Measurements from ENCODE around the gene GORAB.

The GORAB gene, protein sequence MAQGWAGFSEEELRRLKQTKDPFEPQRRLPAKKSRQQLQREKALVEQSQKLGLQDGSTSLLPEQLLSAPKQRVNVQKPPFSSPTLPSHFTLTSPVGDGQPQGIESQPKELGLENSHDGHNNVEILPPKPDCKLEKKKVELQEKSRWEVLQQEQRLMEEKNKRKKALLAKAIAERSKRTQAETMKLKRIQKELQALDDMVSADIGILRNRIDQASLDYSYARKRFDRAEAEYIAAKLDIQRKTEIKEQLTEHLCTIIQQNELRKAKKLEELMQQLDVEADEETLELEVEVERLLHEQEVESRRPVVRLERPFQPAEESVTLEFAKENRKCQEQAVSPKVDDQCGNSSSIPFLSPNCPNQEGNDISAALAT

DNA sequence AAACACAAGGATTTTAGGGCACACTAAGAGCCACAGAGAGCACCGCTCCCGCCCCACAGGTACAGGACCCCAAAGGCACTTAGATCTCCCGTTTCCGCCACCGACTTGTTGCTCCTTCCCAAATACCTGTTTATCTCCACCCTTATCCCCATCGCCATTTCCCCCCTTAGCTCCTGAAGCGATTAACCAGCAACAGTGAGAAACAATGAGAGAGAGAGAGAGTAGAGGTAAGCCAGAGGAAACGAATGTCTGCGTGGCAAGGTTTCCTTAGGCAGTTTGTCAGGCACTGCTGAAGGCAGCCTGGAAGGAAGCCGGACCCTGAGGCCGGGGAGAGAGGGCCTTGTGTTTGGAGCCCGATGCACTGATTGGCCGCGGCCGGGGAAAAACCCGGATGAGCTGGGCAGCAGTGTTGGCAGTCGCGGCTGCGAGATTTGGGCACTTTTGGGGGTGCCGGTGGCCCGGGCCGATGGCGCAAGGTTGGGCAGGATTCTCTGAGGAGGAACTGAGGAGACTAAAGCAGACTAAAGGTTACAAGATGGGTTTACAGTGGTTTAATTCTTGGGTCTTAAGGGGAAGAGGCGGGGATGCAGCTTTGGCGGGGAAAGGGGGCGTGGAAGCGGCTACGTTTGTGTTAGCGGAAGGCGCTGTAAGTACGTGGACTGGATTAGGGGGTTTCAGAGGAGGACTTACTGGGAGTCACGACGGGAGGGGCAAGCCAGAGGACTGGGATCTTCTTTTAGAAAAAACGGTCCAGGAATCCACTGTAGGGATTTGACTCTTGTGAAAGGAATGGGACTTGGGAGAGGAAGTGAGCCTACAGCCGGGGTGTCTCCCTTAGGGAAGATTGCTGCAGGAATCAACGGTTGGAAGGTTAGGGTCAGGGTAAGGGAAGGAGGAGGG, at the start of gene GORAB:
Gene GORAB, plus strand, starts transcription at position 409 of the 900 bp plus-strand sequence. Its CDS starts 58 bp downstream, at position 467.
- DNase-seq, result peak; percentile 94

DNA sequence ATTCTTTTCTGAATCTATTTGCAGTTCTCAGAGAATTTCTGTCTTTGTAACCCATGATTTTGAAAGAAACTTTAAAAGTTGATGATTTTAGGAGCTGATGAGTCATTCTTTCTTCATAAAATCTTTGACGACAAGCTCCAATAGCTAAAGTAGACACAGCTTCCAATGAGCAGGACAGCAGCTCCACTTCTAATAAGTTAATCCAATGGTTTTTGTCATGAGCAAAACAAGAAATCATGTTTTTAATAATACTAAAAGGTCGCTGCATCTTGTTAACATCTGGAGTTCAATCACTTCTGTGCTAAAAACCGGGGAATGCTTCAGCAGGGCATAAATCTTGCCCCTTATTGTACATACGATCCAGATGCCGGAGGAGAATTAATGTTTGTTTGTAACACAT, 48.9 kb upstream of the GORAB start:
- DNase-seq, result no peak

DNA sequence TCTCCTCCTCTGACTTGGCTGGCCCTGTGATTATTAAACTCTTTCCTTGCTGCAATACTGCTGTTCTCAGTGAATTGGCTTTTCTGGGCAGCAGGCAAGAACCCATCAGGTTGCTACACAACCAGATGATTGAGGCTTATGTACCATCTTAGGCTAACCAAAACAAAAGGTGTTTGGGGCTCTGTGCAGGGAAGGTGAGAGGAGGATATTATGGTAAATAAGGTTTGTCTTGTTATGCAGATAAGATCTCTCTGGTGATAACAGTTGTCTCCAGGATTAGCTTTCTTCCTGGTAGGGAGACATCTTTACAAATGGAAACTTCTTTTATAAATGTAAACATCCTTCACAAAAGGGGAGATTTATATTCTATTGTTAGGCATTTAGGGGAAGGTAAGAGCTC, 44.5 kb upstream of the GORAB start:
- no peak for DNase-seq

DNA sequence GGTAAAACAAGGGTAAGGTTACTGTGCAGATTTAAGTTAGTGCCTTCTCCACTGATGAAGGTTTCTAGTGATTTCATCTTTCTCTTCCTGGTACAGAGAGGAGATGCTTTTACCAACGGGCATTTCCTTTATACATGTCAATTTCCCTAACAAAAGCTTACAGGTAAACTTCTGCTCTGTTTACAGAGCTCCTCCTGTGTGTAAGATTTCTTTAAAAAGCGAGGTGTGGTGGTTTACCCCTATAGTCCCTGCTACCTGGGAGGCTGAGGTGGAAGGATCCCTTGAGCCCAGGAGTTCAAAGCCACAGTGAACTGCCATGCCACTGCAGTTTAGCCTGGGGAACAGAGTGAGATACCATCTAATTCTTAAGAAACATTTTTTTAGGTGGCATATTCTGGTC, 40.7 kb upstream of the GORAB start:
- DNase-seq, result no peak

DNA sequence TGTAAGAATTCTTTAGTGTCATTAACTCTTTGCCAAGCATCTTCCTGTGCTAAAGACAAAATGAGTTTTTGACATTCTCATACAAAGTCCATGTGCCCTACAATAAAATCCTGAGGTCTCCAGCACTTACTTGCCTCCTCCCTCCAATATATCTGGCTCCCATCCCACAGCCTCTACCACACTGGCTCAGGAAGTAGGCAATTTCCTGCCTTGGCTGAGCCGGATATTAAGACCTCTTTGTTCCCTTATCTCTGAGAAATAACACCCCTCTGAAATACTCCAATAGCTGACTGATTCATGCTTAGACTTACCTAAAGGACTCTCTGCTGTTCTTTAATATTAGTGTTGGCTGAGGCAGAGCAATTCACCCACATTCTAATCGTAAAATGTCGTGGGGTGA, 37.6 kb upstream of the GORAB start:
- no peak for DNase-seq

DNA sequence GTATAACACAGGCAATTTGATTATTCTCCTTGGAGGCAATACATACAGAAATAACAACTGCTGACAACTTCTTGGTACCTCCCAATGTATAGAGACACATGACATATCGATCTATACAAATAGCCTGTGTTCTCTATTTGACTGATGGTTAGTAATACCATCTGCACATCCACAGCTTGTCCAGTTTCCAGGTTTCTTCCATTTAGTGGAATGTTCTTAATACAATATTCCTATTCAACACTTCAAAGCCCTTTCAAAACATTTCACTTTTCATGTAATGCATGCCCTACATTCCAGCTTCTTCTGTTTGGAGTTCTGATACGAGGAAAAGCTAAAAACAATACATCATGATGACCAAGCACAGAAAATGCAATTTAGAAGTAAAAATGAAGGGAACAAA, 37.0 kb upstream of the GORAB start:
- no peak for DNase-seq

DNA sequence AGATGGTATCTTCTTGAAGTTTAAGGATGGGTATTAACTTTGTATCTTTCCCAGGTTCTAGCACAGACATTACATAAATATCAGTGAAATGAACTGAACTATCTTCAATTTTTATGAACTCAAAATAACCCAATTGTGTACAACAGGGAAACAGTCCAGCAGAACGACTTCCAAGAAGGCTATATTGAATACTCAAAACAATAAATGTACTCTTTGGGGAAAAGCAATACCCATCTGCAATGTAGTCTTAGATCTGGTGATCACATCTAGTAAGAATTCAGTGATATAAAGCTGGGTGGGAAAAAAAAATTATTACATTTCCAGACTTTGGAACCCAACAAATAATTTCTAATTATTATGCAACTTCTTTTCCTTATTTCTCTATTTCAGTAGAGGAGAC, 33.1 kb upstream of the GORAB start:
- no peak for DNase-seq

DNA sequence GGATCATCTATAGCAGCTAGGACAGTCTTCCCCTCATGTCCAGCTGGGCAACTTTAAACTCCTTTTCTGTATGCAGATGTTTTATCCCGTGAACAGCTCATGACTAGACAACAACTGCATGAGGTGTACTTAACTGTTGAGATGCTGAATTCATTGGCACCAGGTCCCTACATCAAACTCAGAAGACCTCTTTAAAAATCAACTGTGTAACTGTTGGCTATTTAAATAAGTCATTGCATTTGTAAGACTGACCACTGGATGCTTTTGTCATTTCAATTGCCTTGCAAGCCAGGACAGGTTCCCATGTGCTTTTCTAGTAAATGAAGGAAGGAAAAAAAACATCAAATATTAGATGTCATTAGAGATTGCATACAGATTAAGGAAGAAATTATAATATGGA, 28.3 kb upstream of the GORAB start:
- no peak for DNase-seq

DNA sequence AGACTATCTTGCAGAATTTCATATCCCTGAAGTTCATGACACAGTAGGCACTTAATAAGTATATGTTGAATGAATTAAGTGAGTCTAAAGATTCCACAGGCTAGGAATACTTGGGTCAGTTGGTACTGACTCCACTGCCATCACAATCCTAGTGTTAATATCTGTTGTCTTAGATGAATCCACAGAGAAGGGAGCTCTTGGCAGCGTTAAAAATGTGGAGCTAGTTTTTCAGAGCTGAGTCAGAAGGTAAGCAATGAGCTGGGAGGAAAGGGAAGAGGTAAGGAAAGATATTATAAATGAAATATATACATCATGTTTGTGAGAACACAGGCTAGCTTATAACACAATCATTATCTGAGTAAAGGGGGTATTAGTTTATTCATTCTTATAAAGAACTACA, 21.8 kb upstream of the GORAB start:
- no peak for DNase-seq

DNA sequence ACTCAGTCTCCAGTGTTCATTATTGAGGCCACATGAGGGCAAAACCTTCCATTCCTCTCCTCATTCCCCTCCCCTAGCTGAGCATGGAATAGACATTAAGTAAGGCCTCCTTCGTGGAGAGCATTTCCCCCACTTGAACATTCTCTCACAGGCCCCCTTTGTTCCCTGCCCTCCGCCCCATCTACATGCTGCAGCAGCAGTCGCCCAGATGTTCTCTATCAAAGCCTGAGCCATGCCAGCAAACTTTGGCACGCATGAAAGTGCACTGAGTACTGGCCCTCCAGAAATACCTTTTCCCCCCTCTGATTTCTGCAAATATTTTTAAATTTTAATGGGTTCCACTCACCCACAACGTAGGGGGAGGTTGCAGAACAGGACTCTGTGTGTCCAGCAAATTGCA, 20.9 kb upstream of the GORAB start:
- no peak for DNase-seq

DNA sequence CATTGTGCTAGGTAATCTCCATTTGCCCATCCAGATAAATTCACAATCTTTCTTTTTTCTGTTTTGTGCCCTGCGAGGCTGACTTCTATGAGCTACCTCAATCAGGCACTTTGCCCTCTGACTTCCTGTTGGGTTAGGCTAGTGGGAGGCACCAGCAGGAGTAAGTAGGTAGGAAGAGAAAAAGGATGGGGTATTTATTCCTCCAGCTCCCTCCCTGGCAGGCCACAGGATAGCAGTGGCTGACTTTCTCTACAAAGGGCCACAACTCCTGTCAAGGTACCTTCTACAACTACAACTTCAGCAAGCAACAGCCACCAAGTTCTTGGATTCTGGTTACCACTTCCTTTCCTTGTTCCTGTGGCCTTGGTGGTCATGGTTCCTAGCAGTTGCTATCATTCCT, 18.8 kb upstream of the GORAB start:
- DNase-seq, result no peak

DNA sequence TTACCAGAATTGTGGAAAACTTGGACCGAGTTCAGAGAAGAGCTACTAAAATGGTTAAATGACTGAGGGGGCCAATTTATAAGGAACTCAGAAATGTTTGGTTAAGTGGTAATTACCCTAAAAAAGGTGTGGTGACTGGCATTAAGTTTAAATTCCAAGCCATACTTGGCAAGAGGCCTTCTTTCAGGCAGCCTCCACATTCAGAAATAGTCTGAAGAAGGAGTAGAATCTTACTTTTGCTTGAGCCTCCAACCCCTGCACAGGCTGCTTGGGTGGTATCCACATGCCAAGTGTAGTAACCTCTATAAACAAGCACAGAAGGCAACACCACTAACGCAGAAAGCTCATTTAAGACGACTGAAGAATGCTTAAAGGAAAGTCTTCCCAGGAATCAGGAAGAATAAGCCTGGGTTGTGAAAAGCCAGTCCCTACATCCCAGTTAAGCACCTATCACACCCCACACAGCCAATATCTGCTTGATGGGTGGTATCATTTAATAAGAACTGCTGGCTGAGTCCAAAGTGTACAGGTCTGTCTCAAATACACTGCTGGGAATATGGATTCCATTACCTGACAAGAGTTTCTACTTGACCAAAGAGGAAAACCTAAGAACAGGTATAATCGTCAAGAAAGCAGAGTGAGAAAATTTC, 13.7 kb upstream of the GORAB start:
- DNase-seq, result no peak

DNA sequence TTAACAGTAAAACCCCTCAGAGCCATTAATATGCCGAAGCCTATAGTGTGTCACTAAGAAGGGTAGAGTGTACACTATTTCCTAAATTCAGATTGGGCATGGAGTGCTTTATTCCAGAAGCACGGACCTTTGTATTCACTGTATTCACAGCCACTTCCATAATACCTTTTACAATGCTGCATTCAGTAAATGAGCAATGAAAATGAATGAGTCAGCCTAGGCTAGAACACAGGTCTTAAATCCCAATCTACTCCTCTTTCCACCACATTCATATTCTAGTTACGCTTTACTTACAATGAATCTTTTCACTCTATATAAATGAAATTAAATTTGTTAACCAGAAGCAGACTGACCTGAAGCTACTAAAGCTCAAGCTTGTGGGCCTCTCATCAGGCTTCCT, 13.0 kb upstream of the GORAB start:
- no peak for DNase-seq

DNA sequence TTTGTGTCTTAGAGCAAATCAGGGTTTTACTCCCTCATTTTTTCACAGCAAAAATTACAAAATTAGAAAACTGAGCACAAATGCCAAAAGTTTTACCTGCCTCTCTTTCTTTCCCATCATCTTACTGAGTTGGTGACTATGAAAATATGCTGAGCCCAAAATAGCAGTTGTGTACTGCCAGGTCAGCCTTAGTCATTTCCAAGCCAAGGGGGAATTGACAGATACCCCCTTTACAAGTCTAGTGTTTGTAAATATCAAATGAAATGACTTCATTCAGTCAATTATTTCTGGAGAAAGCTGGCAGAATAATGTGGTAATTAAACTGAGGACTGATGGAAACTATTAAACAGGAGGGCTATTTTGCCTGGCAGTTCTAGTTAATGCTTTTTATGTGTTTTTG, 11.4 kb upstream of the GORAB start:
- no peak for DNase-seq

DNA sequence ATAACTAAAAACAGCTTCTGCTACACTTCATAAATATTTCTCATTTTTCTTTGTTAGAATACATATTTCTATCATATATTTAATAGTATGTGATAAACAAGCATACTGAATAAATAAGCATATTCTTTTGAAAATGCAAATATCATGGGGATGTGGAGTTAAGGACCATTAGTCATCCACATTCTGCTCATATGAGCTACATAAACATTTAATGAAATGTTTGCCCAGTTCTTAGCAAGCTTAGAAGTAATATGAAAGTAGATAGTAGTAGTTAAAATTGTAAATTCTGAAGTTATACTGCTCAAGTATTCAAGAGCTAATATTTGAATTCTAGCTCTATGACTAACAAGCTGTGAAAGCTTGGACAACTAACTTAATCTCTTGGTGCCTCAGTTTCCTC, 10.1 kb upstream of the GORAB start:
- no peak for DNase-seq

DNA sequence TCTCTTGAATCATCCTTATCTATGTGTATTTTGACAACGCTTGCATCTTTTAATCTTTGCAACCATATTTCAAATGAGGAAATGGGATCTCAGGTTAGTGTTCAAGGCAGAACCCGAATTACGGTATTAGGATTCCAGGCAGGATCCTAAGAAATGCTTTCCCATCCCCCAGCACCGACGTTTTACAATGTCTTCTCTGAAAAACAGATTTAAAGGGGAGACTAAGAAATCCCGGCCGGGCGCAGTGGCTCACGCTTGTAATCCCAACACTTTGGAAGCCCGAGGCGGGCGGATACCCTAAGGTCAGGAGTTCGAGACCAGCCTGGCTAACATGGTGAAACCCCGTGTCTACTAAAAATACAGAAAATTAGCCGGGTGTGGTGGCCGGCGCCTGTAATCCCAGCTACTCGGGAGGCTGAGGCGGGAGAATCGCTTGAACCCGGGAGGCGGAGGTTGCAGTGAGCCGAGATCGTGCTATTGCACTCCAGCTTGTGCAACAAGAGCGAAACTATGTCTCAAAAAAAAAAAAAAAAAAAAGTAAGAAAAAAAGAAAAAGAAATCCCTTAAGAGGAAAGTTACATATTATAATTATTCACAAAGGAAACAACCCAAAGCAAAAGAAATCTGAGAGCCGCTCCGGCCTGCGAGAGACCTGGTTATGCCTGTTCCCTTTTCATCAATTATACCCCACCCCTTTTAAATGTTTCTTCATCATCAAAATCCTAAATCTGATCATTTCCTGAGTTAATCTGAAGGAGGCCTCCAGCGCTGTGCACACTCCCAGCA, 801 bp upstream of the GORAB start:
- DNase-seq, result no peak

DNA sequence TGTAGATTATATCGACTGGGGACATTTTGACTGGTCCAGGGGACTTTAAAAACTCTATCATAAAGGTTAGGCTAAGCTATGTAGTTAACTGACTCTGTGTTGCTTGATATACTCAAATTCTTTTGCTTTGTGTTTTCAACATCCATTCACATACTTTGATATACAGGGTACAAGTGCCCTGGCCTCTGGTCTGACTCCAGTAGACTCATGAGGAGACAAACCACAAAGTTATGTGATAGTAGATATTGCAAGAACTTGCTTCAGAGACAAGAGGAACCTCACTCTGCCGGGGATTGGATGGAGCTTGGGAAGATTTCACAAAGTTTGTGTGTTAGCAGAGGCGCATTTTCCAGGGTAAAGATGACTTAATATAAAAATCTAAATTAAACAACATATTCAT, 1.3 kb downstream of the GORAB start:
- no peak for DNase-seq

DNA sequence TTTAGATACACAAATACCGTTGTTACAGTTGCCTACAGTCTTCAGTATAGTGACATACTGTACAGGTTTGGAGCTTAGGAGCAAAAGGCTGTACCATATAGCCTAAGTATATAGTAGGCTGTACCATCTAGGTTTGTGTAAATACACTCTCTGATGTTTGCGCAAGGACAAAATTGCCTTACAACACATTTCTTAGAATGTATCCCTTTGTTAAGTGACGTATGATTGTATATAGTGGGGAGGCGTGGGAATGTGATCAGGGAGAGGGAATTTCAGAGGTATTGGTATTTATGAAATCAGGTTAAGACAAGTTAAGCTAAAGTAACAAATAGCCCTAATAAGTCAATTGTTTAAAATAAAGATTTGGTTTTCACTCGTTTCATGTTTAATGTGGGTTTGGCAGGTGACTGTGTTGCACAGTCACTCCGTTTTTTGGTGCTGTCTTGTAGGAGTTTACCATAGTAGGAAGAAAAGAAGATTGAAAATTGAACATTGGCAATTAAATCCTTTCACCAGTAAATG, 2.7 kb downstream of the GORAB start:
- no peak for DNase-seq

DNA sequence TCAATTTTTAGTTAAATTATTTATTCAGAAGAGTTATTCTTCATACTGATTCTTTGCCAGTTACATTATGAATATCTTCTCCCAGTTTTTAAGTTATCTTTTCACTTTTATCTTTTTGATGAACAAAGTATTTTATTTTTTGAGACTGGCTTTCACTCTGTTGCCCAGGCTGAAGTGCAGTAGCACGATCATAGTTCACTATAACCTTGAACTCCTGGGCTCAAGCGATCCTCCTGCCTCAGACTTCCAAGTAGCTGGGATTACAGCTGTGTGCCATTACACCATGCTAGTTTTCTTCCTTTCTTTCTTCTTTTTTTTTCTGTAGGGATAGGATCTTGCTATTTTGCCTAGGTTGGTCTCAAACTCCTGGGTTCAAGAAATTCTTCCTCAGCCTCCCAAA, 3.5 kb downstream of the GORAB start:
- no peak for DNase-seq

DNA sequence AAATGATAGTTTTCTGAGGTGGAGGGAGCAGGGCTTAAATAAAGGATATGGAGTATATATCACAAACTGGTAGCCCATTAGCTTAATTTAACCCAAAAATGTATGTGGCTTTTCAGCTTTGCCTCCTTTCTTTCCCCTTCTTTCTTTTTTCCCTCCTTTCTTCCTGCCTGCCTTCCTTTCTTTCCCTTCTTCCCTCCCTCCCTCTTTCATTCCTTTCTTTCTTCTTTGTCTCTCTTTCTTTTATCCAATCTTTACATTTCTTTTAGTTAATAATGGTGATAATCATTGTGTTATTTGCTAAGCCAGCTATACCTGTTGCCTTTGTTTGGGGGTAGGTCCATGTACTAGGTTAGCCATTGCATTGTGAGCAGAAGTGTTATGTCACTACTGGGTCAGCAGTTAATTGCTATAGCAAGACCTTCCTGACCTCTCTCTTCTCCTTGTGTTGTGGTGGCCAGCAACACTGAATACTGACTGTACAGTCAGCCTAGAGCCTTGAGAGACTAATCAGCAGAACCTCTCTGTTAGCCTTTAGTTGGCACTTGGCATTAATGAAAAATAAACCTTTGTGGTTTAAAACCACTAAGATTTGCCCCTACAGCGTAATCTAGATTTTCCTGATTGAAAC, 5.1 kb downstream of the GORAB start:
- no peak for DNase-seq

DNA sequence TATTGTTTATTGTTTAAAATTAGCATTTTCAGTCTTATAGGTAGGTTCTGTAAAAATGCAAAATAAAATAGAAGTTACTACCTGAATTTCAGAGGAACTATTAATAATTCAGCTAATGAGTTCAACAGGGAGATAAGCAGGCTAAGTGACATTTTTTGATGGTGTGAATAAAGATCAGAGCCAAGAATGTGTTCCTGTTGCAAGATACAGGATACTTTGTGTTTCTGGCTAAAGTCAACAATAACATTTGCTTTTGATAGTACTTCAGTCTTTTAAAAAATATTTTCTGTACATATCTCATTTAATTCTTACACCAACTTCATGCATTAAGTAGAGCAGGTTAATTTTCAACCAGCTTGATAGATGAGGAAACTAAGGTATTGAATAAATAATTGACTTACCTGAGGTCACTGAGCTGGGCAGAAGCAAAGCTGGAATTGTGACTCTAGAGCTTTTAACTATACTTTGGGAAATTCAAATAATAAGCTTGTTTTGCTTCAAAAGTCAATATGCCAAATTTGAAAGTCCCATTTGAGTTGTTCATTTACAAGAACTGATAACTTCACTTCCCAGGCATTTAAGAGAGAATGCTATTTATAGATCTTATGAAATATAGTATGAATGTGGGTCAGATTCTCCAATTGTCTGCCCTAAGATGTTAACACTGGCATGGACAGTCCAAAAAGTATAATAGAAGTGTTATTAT, 6.0 kb downstream of the GORAB start:
- DNase-seq, result no peak

DNA sequence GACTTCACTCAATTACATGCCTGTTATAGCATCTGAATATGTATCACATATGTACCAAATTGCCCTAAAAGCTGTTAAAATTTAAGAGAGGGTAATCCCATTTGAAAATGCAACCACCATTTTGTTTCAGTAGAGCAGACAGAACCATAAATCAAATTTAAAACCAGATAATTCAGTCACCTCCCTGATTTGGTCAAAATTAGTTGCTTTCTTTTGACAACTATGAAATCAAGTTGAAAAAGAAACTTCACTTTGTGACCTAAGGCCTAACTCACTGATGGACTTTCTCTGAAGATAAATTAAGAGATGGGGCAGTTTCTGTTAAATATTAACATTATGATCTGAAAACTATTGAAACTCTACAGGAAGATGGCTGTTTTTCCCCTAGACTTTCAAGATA, 6.7 kb downstream of the GORAB start:
- DNase-seq, result no peak

Measured in activated CD4-positive, alpha-beta T cell treated with anti-CD3 and anti-CD28 coated beads, Interleukin-2, Interleukin-6, amounts not matched to agents 100 ng/mL and 50 ng/mL, durations not matched to agents 16 hours and 8 hours (primary cell).